Left renal cortex interstitium (tissue), 4 donors: ENCODE data around the gene PPP2R5C. TPM values are rescaled to one million over a fixed set of nuclear protein-coding genes. Genes with fewer than 3 reads are reported as not detected.

Experiments
- polyA plus RNA-seq, 4 donors: library from polyadenylated mRNA; unstranded; fragments of 120-200 nt; gene quantifications; one replicate each; pipeline ENCODE4 v1.2.1, GENCODE V29; 2013; ENCODE audit not compliant: insufficient read length in 4 of 4

Gene PPP2R5C
- polyA plus RNA-seq, 4 donors, result 95.9 to 113 (median 105) TPM

Other genes with a start within 250 kb of the PPP2R5C start
- under 1 TPM; 0.14 to 0.54 (median 0.20) TPM for gene DIO3, start 200.2 kb upstream of the PPP2R5C start, polyA plus RNA-seq
- 100 to 1,000 TPM; 290 to 339 (median 313) TPM for gene DYNC1H1, start 202.9 kb downstream of the PPP2R5C start, polyA plus RNA-seq